Measurements from ENCODE around the gene ARL6IP4. TPM values are rescaled to one million over a fixed set of nuclear protein-coding genes. Genes with fewer than 3 reads are reported as not detected.

ARL6IP4 gene
- total and polyA plus RNA-seq, 10 of the 15 experiments (the other 5 are each of a cell fraction or from before 2014, with no cell fraction given), result 2.5 to 320 (median 188) TPM

DNA sequence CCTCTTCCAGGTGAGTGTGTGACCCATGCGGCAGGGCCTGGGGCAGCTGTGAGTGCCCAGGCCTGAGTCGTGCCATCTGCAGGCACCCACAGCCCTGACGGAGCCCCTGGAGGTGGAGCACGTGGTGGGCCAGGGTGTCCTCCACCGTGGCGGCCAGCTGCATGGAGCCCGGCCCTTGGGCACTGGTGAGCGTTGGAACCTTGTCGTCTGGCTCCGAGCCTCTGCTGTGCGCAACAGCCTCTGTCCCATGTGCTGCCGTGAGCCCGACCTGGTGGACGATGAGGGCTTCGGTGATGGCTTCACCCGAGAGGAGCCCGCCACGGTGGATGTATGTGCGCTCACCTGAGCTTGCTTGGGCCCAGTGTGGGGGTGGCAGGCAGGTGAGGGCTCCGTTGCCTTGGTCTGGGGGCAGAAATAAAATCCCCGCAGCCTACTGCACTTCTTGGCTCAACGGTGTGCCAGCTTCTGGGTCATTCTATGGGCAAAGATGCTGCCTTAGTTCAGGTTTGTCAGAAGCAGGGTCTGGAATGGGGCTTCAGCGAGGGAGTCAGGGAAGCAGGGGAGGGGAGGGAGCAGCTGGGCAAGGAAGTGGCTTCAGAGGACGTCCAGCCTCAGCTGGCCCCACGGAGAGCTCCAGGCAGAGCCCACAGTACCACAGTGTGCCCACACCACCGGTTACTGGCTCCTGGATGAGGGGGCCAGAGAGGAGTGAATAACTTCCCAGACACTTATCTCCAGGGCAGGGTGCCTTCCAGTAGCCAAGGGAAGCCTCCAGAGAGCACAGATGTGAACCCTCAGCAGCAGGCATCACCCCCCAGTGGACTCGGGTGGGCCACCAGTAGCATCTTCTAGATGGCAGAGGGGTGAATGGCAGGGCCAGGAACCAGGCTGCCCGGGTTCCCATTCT lies 1.2 kb upstream of the ARL6IP4 start:
- H3K36me3 ChIP-seq (ENCODE audit: control insufficient read depth in 2 of 2, insufficient read depth in 2 of 2, low read length in 1 of 2), result peaks cover 0 to 6% of the 10 kb centered on the region in 2 experiments; a peak in 2 of 4 replicates
- H2AFZ ChIP-seq (ENCODE audit: control insufficient read depth, low read depth, low read length), result peak overlapping the region; percentile 80; the same call in 1 of the 2 replicates
- ATAC-seq, result no peak
- peaks cover 39% of the 10 kb centered on the region for H3K79me2 ChIP-seq (ENCODE audit: control insufficient read depth, insufficient read depth, low read length)
- BruUV-seq (replicated peaks), result no TSS peak
- H3K9ac ChIP-seq (ENCODE audit: control insufficient read depth, insufficient read depth, low read length), result peak overlapping the region; percentile 83
- DNase-seq (ENCODE audit: low read depth, low spot score), result no peak
- CTCF ChIA-PET, result interaction anchor here (1.0 to 2.1 kb wide), 2 partner anchors 258 to 604 kb away, joined by 3 to 7 read pairs; no protein-coding TSS in a partner anchor
- H4K20me1 ChIP-seq (ENCODE audit: control insufficient read depth, insufficient read depth), result no peaks in the 10 kb centered on the region
- no peak for FAIRE-seq
- peaks cover 30% of the 10 kb centered on the region for H3K4me1 ChIP-seq (ENCODE audit: control insufficient read depth, insufficient read depth, low read length)
- intact Hi-C loops (cut with micrococcal nuclease; ENCODE audit: unreplicated experiment) (no loop called here), in situ Hi-C loops (cut with MboI) (loop anchor here (5.0 kb wide), 1 partner anchor 253 kb away; the partner anchor contains the start of genes MPHOSPH9 and MTRFR)
- SMC1A ChIA-PET (ENCODE audit: uncharacterized antibody, unreplicated experiment), result interaction anchor here (0.7 to 1.7 kb wide), 4 partner anchors 9 to 258 kb away, joined by 3 read pairs; no protein-coding TSS in a partner anchor
- peak overlapping the region; percentile 75 for H3K27ac ChIP-seq (ENCODE audit: control insufficient read depth, insufficient read depth)
- RAD21 ChIA-PET (ENCODE audit: unreplicated experiment), result interaction anchor here (0.6 to 1.6 kb wide), 2 partner anchors 11 to 259 kb away, joined by 3 to 5 read pairs; no protein-coding TSS in a partner anchor
- no peaks in the 10 kb centered on the region for H3K9me3 ChIP-seq (replicated peaks; ENCODE audit: control insufficient read depth, insufficient read depth, low read length)
- WGBS (ENCODE audit: insufficient coverage, insufficient replicate concordance, low lambda C conversion rate, missing lambda C conversion rate), result 69% methylated on average over 24 of the region's 28 CpGs
- H3K4me3 ChIP-seq, result peak overlapping the region; percentile 96
- H3K4me2 ChIP-seq (ENCODE audit: control insufficient read depth, insufficient read depth), result peak overlapping the region; percentile 82
- no peaks in the 10 kb centered on the region for H3K27me3 ChIP-seq (replicated peaks in 1 of 2; ENCODE audit: control insufficient read depth in 2 of 2, insufficient read depth in 2 of 2, low read length in 1 of 2)
- POLR2A ChIA-PET, result interaction anchor here (0.6 to 2.0 kb wide), 3 partner anchors 10 to 253 kb away, joined by 3 to 8 read pairs (median 6); partner anchors contain the start of genes MPHOSPH9 and MTRFR
- TF ChIP-seq MXI1 (IDR thresholded peaks at IDR 0.05; ENCODE audit: low read depth, low read length) (no peak), POLR2A (IDR thresholded peaks at IDR 0.05; ENCODE audit: low read depth, low read length) (no peak), E2F4 (IDR thresholded peaks at IDR 0.05; ENCODE audit: low read depth, low read length) (no peak), CBFB (IDR thresholded peaks at IDR 0.05; ENCODE audit: low read depth) (no peak), IKZF1 (conservative IDR thresholded peaks at IDR 0.05) (no peak), RUNX3 (IDR thresholded peaks at IDR 0.05; ENCODE audit: low read length) (no peak), BMI1 (IDR thresholded peaks at IDR 0.05; ENCODE audit: borderline replicate concordance) (no peak), ZNF207 (IDR thresholded peaks at IDR 0.05; ENCODE audit: borderline replicate concordance) (no peak), ZBTB4 (CRISPR knock-in tag; IDR thresholded peaks at IDR 0.05) (no peak), SIN3A (IDR thresholded peaks at IDR 0.05; ENCODE audit: low read depth, low read length) (no peak)
- TF ChIP-seq, protein P1, sequence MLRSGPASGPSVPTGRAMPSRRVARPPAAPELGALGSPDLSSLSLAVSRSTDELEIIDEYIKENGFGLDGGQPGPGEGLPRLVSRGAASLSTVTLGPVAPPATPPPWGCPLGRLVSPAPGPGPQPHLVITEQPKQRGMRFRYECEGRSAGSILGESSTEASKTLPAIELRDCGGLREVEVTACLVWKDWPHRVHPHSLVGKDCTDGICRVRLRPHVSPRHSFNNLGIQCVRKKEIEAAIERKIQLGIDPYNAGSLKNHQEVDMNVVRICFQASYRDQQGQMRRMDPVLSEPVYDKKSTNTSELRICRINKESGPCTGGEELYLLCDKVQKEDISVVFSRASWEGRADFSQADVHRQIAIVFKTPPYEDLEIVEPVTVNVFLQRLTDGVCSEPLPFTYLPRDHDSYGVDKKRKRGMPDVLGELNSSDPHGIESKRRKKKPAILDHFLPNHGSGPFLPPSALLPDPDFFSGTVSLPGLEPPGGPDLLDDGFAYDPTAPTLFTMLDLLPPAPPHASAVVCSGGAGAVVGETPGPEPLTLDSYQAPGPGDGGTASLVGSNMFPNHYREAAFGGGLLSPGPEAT (IDR thresholded peaks at IDR 0.05; ENCODE audit: low read depth), result no peak
- TF ChIP-seq, protein P2, sequence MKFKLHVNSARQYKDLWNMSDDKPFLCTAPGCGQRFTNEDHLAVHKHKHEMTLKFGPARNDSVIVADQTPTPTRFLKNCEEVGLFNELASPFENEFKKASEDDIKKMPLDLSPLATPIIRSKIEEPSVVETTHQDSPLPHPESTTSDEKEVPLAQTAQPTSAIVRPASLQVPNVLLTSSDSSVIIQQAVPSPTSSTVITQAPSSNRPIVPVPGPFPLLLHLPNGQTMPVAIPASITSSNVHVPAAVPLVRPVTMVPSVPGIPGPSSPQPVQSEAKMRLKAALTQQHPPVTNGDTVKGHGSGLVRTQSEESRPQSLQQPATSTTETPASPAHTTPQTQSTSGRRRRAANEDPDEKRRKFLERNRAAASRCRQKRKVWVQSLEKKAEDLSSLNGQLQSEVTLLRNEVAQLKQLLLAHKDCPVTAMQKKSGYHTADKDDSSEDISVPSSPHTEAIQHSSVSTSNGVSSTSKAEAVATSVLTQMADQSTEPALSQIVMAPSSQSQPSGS (IDR thresholded peaks at IDR 0.05; ENCODE audit: low read length), result no peak

Data from GM12878 (cell line).